Measurements from ENCODE around the gene TGFA.

TGFA gene

GRCh38 chr2:70553584-70554337 lies at the start of gene TGFA:
Gene TGFA, minus strand, starts transcription at chr2:70553826. Its CDS starts 59 bp downstream, at chr2:70553767.
- DNase-seq: peak; percentile 3

- DNase-seq: no peak
Observed at GRCh38 chr2:70603066-70603465, 49.4 kb upstream of the TGFA start.

DNA sequence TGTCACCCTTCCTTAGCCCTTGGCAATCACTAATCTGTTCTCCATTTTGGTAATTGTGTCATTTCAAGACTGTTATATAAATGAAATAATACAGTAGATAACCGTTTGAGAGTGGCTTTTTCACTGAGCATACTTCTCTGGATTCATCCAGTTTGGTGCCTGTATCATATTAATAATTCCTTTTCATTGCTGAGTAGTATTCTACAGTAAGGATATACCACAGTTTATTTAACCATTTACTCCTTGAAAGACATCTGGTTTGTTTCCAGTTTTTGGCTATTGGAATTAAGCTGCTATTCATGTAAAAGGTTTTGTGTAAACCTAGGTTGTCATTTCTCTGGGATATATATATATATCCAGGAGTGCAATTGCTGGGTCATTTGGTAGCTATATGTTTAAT lies 44.6 kb upstream of the TGFA start:
- no peak for DNase-seq

DNA sequence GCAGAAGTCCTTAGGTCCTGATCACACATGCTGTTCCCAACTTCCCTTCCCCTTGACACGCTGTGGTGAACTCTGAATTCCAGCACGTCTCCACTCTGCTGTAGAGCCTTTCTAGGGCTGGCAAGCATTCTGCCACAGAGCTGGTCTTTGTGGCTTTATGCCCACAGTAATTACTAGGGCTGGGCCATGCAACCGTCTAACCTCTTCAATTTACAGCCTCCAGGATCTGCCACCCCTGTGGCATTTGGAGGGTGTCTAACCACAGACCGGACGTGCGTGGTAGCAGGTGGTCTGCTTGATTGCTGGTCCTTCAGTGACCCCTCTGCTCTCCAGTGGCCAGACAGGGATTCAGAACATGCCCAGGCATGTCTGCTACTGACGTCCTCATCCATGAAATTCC lies 43.1 kb upstream of the TGFA start:
- DNase-seq: no peak

DNA sequence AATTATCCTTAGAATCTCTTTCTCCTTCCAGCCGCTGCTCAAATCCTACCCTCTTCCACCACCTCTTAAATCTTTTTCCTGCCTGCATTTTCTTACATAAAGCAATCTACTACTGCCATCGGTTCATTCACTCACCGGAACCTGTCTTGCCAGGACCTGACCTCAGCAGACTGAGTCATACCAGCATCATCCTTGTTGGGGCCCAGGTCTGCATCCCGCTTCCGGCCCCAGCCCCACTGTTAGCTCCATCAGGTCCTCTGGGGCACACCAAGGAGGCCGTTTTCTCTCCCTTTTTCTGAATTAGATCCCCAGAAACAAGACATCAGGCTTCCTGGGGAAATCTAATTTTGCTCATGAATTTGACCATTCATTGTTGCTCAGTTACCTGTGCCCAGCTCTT lies 42.7 kb upstream of the TGFA start:
- DNase-seq: no peak

DNA sequence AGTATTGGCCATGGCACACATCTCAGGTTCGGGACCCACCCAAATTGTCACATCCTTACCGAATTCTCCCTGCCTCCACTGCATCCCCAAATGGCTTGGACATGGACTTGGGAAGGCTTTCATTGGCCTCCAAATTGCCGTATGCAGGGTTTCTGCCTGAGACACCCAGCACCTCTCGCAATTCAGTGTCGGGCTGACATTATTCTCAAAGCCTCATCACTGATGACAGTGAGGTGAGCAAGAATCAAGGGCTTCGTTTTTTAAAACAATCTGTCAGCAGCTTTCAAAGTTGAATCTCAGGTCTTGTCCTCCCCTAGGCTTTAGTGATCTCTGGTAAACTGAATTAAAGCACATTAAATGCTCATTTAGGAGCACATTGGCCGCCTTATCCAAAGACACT lies 29.5 kb upstream of the TGFA start:
- no peak for DNase-seq

DNA sequence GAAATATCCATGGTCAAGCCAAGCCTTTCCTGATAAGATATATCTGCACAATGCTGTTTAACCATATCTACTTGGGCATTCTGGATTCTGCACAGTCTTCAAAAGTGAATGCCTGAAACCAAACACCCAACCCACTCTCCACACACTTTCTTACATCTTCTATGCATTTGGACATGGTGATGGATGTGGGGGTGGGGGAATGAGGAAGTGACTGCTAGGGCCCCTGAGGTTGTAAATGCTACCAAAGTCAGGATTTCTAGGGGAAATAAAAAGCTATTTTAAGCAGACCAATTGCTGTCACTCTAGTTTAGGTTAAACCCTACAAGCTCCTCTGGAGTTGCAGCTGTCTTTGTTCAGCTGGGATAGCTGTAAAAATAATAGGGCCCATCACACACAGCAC lies 26.7 kb upstream of the TGFA start:
- no peak for DNase-seq

DNA sequence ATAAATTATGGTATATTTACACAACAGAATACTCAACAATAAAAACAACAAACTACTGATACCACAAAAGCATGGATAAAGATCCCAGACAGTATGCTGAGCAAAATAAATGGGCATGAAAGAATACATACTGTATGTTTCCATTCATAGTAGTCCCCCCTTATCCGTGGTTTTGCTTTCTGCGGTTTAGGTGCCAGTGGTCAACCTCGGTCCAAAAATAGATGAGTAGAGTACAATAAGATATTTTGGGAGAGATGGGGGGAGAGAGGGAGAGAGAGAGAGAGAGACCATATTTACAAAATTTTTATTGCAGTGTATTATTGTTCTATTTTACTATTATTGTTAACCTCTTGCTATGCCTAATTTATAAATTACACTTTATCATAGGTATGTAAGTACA lies 21.0 kb upstream of the TGFA start:
- DNase-seq: no peak

DNA sequence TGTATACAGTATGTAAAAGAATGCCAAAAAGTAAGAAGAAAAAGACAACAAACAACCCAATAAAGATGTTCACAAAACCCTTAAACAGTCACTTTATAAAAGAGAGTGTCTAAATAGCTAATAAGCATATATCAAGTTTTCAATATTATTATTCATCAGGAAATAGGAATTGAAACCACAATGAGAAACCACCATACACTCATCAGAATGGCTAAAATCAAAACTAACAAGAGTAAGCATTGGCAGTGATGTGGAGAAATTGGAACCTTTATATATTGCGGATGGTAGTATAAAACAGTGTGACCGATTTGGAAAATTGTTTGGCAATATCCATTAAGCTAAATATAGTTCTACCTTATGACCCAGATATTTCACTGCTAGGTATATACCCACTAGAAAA lies 20.5 kb upstream of the TGFA start:
- DNase-seq: no peak

DNA sequence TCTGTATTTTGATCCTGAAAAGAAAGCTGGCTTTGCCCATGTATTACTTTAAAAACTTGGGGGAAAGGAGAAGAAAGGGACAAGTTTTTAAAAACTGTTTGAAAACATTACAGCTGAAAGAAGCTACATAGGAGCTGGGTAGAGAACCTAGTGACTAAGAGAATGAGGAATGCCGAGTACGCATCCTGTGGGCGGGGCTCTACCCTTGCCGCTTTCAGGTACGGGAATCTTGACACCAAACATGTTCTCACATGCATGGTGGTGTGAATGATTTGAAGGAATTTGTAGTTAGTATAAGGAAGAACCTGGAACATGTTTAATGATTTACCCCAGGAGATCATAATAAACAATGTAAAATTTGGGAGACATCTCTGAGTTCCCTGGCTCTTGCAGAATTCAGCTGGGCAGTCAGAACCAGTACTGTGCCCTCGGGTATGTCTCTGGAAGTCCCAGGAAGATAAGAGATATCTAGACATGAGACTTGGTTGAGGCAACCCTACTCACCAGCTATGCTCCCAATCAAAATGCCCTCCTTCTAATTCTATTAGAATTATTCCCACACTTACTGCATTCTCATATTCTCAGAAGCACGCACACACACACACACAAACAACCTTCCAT lies 16.5 kb upstream of the TGFA start:
- peak; percentile 20 for DNase-seq

- DNase-seq: no peak
Observed at GRCh38 chr2:70569559-70569958, 15.9 kb upstream of the TGFA start.

DNA sequence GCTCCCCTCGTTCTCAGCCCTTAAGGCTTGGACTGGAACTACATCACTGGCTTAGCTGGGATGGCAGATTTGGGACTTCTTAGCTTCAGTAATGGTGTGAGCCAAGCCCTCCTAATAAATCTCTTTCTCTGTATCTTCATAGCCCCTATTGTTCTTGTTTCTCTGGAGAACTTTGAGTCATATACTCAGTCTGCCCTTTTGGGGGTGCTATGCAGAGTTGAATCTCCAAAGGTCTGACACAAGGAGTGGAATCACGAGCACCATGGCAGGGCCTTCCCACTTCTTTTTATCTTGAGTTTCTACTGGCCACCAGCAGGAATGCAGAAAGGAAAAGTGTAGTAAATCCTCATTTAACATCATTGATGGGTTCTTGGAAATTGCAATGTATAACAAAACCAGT lies 13.3 kb upstream of the TGFA start:
- DNase-seq: no peak

DNA sequence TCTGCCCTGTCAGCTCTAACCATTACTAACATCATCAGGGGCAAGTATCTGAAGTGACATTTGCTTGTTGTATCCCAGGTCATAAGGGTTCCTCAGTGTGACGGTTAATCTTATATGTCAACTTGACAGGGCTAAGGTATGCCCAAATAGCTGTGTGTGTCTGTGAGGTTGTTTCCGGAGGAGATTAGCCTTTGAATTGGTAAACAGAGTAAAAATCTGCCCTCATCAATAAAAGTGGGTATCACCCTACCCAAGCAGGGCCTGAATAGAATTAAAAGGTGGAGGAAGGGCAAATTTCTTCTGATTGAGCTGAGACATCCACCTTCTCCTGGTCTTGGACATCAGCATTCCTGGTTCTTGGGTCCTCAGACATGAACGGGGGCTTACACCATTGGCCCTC lies 12.8 kb upstream of the TGFA start:
- DNase-seq: no peak

GRCh38 chr2:70565039-70565731 lies 11.6 kb upstream of the TGFA start:
- DNase-seq: no peak

- DNase-seq: no peak
Observed at GRCh38 chr2:70561893-70562292, 8.3 kb upstream of the TGFA start.

DNA sequence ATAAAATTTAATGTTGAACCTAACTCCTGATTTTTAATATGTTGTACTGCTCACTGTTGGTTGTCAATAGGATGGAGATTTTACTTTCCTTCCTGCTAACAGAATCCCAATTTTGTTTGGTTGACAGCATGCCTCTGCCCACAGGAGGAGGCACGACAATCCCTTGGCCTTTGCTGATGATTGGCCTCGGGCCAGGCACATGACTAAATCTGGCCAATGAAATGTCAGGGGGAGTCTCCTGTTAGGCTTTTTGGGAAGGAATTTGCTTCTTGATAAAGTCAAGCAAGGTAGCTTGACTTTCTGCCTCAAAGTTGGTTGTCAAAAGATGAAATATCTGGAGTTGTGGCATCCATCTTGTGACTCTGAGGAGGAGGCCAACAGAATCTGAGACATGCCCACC lies 6.8 kb upstream of the TGFA start:
- DNase-seq: no peak

DNA sequence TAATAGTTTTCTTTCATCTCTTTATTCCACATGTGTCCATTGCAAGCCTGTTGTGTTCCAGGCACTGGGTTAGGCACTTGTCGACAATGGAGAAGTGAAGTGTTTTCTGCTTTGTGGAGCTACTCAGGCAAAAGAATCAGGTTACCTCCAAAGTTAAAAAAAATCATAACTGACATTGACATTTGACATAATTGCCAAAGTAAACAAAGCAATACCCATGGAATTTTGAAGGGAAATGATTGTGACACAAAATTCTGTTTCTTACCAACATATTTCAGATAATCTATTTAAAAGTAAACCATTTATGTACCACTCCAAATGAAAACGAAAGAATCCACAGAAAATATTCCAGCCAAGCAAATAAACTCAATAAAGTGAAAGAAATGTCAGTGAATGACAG lies 6.4 kb upstream of the TGFA start:
- DNase-seq: no peak

DNA sequence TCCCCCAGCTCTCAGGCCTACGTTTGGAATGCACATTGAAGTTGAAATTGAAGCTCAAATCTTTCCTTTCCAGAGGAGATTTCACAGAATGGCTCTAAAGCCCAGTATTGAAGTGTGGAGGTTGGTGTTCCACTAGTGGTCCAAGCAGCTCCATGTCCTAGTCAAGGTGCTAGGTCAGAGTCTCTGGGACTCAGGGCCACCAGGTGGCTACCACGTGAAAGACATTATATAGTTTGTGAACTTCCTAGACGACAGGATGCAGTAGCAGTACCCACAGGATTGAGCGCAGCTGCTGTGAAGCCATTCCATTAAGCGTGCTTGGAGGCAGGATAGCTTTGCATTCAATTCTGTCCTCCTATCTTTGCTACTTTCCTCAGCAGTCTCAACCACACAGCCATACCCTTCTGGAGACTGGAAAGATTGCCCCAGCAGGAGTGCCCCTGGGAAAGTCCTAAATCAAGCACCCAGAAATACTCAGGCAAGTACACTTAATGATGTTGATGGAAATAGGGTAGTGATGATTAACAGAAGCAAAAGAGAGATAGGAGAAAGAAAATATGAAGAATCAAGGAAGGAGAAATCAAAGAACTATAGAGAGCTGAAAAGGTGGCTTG lies 4.7 kb upstream of the TGFA start:
- DNase-seq: no peak

- DNase-seq: no peak
Observed at GRCh38 chr2:70557171-70557838, 3.7 kb upstream of the TGFA start.

DNA sequence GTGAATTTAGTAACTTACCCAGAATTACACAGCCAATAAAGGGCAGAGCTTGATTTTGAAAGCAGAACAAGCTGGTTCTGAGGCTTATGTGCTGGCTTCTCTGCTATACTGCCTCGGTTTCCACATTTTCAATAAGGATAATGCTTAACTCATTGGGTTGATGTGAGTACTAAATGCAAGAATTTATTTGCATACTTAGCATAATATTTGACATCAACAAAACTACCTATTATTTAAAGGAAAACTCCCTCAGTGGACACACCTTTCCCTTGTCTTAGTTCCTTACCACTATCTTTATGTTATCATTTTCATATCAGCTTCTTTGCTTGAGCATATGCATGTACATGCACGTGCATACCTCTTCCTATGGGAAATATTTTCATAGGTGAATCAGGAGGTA lies 3.0 kb upstream of the TGFA start:
- DNase-seq: no peak

- no peak for DNase-seq
Observed at GRCh38 chr2:70554338-70554892, 789 bp upstream of the TGFA start.

DNA sequence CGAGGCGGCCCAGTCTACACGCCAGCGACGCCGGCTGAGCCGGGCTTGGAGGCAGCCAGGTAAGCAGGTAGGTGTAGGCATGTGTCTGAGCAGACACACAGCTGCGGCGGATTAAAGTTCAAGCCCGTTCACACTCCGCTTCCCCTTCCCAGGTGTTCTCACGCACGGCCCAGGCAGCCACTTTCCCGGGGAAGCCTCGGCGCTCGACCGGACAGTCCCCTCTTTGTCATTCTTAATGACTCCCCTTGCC lies 367 bp downstream of the TGFA start:
- no peak for DNase-seq

All from HCEC 1CT (cell line).